A549 (cell line): ENCODE results near the gene LSM3.

Experiments used
- CTCF ChIP-seq: fragments of >200 bp; sonication (Bioruptor Twin); formaldehyde crosslinking; IDR thresholded peaks from 3 replicates; pipeline ENCODE4 v1.5.1; 2016
- E2F6 ChIP-seq: IDR thresholded peaks from 2 replicates; pipeline ENCODE4 v1.6.1; 2012; ENCODE audit warnings: low read depth, borderline replicate concordance
- EP300 ChIP-seq, 2 experiments: fragments of >200 bp; sonication (Bioruptor Twin); formaldehyde crosslinking; IDR thresholded peaks; 2 replicates in 1 of 2; 3 replicates in 1 of 2; pipeline ENCODE4 v1.6.1; 2016 to 2017
- FOXS1 ChIP-seq: fragments of 250-450 bp; sonication (Bioruptor Pico); IDR thresholded peaks from 2 replicates; pipeline ENCODE4 v1.5.0; 2020; ENCODE audit warnings: mild to moderate bottlenecking, moderate library complexity
- HOXA7 ChIP-seq: fragments of 250-450 bp; sonication (Bioruptor Pico); IDR thresholded peaks from 2 replicates; pipeline ENCODE4 v1.5.0; 2020; ENCODE audit warnings: mild to moderate bottlenecking, moderate library complexity
- JUN ChIP-seq, 2 experiments: fragments of >200 bp; sonication (Bioruptor Twin); formaldehyde crosslinking; IDR thresholded peaks; 2 replicates in 1 of 2; 3 replicates in 1 of 2; pipeline ENCODE4 v1.6.1; 2016 to 2017
- KDM1A ChIP-seq: fragments of 200-600 bp; sonication (generic); IDR thresholded peaks from 2 replicates; pipeline ENCODE4 v1.6.1; 2016; ENCODE audit warnings: low read depth, mild to moderate bottlenecking
- POLR2A ChIP-seq: IDR thresholded peaks from 2 replicates; pipeline ENCODE4 v1.6.1; 2012; ENCODE audit warnings: mild to moderate bottlenecking, low read length
- REST ChIP-seq: fragments of 200-600 bp; sonication (generic); IDR thresholded peaks from 2 replicates; pipeline ENCODE4 v1.6.1; 2016; ENCODE audit warnings: antibody characterized with exemption, mild to moderate bottlenecking, moderate library complexity

GRCh38 chr3:14137004-14137403, 41.6 kb upstream of the LSM3 start:
- TF ChIP-seq KDM1A (no peak), POLR2A (no peak), CTCF (no peak), JUN (IDR thresholded peaks at IDR 0.05) (no peak), HOXA7 (CRISPR knock-in tag) (no peak), EP300 (IDR thresholded peaks at IDR 0.05) (no peak), E2F6 (no peak), FOXS1 (CRISPR knock-in tag) (no peak), REST (no peak)
